ENCODE data around the gene ASAH2B. TPM values are rescaled to one million over a fixed set of nuclear protein-coding genes. Genes with fewer than 3 reads are reported as not detected.

Gene ASAH2B
- total RNA-seq, 2 experiments from 2014 or later = 6.4 to 8.8 TPM

DNA sequence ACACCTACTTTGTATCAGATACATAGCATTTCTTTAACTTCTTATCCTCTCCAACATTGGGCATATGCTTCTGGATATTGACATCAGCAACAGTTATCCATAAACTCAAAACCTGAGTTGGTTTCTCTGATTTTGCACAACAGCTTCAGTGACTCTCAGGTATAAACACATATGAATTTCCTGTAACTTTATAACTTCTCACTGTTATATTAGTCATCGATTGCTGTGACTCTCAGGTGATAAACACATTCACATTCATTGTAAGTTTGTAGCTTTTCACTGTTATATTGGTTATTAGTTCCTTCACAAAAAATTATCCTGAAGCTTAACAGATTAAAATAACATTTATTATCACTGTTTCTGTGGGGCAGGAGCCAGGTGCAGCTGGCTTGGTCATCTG, 57.0 kb downstream of the ASAH2B start:
- ChIA-PET CTCF (no interaction called here), POLR2A (no interaction called here)

DNA sequence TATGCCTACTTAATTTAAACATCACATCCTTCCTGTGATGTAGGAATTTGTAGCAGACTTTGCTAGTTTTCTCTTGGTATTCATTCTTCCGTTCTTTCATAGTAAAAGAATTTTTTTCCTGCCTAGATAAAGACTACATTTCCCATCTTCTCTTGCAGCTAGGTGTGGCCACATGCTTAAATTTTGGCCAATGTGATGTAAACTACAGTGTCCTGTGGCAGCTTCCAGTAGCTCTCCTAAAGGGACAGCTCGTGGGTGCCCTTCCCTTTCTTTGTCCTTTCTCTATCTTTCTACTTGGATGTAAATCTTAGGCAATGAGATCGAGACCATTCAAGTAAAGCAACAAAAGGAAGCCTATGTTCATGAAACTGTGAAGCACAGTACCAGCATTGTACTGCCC, 58.6 kb downstream of the ASAH2B start:
- CTCF ChIA-PET = no interaction called here
- POLR2A ChIA-PET = no interaction called here

DNA sequence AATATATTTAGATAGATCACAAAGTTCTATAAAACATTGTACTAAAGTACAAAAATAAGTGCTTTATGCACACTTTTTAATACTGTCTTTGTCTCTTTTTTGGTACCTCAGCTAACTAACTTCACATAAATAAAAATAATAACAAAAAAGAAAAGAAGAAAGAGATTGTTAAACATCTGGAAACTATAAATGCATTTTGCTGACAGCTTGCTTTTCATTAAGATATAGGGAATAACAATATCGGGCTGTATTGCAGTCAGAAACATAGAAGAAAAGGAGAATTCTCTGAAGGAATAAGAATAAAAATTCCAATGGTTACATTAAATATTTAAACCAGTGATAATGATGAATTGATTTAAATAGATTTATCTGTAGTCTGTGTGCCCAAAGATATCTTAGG, 59.9 kb downstream of the ASAH2B start:
- ChIA-PET CTCF (no interaction called here), POLR2A (no interaction called here)

- ChIA-PET CTCF (no interaction called here), POLR2A (no interaction called here)
These were observed 66.4 kb downstream of the ASAH2B start for GRCh38 chr10:50805981-50806622.

- ChIA-PET POLR2A (no interaction called here), CTCF (no interaction called here)
These were observed 68.4 kb downstream of the ASAH2B start for GRCh38 chr10:50807851-50808776.

Other genes starting within 250 kb of the ASAH2B start
- gene SGMS1, start 116.0 kb upstream of the ASAH2B start, total RNA-seq = 10 to 100 TPM; 11.6 TPM
- not detected for gene A1CF, start 145.7 kb downstream of the ASAH2B start, total RNA-seq

All from activated CD8-positive, alpha-beta memory T cell treated with anti-CD3 and anti-CD28 coated beads for 36 hours (primary cell).